ENCODE measurements around the gene TNRC6C.

DNA sequence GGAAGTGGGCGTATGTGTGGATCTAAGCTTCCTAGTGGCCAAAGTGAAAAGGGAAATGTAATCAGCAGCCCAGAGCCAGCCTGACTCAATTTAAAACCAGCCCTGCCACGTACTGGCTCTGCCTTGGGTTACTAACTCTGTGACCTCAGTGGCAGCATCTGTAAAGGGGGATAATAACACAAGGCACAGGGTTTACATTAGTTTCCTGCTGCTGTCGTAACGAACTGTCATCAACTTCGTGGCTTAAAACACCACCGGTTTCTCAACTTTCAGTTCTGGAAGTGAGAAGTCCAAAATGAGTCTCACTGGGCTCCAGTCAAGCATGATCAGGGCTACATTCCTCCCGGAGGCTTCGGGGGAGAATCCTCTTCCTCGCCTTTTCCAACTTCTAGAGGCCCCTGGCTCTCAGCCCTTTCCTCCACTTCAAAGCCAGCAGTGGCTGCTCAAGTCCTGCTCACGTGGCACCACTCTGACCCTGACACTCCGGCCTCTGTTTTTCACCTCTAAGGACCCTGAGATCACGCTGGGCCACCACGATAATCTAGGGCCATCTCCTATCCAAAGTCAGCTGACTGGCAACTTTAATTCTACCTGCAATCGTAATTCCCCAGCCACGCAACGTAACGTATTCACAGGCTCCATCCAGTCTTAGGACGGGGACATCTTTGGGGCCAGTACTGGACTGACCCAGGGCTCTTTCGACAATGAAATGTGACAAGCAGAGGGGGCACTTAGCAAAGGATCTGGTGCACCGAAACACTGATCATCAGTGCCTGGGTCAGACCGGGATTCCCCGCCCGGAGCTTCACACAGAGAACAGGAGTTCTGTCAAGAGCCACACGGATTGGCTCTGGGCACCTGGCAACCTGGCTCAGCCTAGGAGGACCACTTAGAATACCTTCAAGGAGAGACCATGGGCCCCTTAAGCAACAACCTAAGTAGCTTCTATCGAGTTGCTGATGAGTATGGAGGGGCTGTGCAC is 155.6 kb downstream of the TNRC6C start:
- TF ChIP-seq CTCF (IDR thresholded peaks at IDR 0.05) (no peak), POLR2A (IDR thresholded peaks at IDR 0.05) (no peak)

Data from lower leg skin (tissue), 3 donors.